A204.1 (cell line): Measurements from ENCODE around the gene PPP4R4.

Experiments
- FAIRE-seq: peaks from 2 replicates; lab custom pipeline; 2012; peaks lifted over from hg19 to GRCh38; lab: Jason Lieb, UNC

PPP4R4 gene

GRCh38 chr14:94173885-94174603 is at the start of gene PPP4R4:
Gene PPP4R4 (plus strand): TSS chr14:94174322. CDS start chr14:94174466, 144 bp downstream.
- FAIRE-seq, result no peak

- no peak for FAIRE-seq
Observed at GRCh38 chr14:94124582-94125377, 49.3 kb upstream of the PPP4R4 start.

GRCh38 chr14:94125659-94126418 is 48.3 kb upstream of the PPP4R4 start:
- FAIRE-seq, result no peak

- FAIRE-seq, result no peak
Observed at GRCh38 chr14:94126419-94126677, 47.8 kb upstream of the PPP4R4 start.

- no peak for FAIRE-seq
Observed at GRCh38 chr14:94126800-94127199, 47.3 kb upstream of the PPP4R4 start.

GRCh38 chr14:94127330-94127729 is 46.8 kb upstream of the PPP4R4 start:
- no peak for FAIRE-seq

- no peak for FAIRE-seq
Observed at GRCh38 chr14:94128216-94128839, 45.8 kb upstream of the PPP4R4 start.

GRCh38 chr14:94129111-94129757 is 44.9 kb upstream of the PPP4R4 start, which contains the start of gene IFI27L2:
Gene IFI27L2 (minus strand): TSS chr14:94129604. CDS start chr14:94129564, 40 bp downstream.
- no peak for FAIRE-seq

- no peak for FAIRE-seq
Observed at GRCh38 chr14:94129758-94130414, 44.2 kb upstream of the PPP4R4 start.

- FAIRE-seq, result peak; percentile 97
Observed at GRCh38 chr14:94132285-94132887, 41.7 kb upstream of the PPP4R4 start.

- FAIRE-seq, result no peak
Observed at GRCh38 chr14:94135476-94135875, 38.6 kb upstream of the PPP4R4 start.

GRCh38 chr14:94136575-94137331 is 37.4 kb upstream of the PPP4R4 start:
- peak; percentile 86 for FAIRE-seq

GRCh38 chr14:94138251-94138650 is 35.9 kb upstream of the PPP4R4 start:
- no peak for FAIRE-seq

GRCh38 chr14:94139006-94139405 is 35.1 kb upstream of the PPP4R4 start:
- FAIRE-seq, result no peak

- no peak for FAIRE-seq
Observed at GRCh38 chr14:94139421-94139820, 34.7 kb upstream of the PPP4R4 start.

- no peak for FAIRE-seq
Observed at GRCh38 chr14:94142247-94142646, 31.9 kb upstream of the PPP4R4 start.

- FAIRE-seq, result no peak
Observed at GRCh38 chr14:94142836-94143235, 31.3 kb upstream of the PPP4R4 start.

- FAIRE-seq, result no peak
Observed at GRCh38 chr14:94143239-94143638, 30.9 kb upstream of the PPP4R4 start.

GRCh38 chr14:94143711-94144110 is 30.4 kb upstream of the PPP4R4 start:
- FAIRE-seq, result no peak

- FAIRE-seq, result no peak
Observed at GRCh38 chr14:94144765-94145164, 29.4 kb upstream of the PPP4R4 start.
